GM13977 (cell line): ENCODE results near the gene C5orf46.

ENCODE experiments used
- DNase-seq: peaks from one replicate; pipeline ENCODE4 v3.0.0; 2012; ENCODE audit warnings: low spot score
- CTCF ChIP-seq: IDR thresholded peaks from 2 replicates; pipeline ENCODE4 v1.5.1; 2012; ENCODE audit warnings: mild to moderate bottlenecking, control low read depth; ENCODE audit not compliant: insufficient read depth; ENCODE audit errors: extremely low read depth, missing control alignments
- in situ Hi-C: fragments of 300-500 bp; cut with MboI; formaldehyde crosslinking; loops from one replicate; pipeline ENCODE4 v1.12.0; 2022; ENCODE audit warnings: low sequenced_read_pairs, low pct_unique_long_range_greater_than_20kb, mixed read lengths, inconsistent platforms; ENCODE audit not compliant: unreplicated experiment

The C5orf46 gene

GRCh38 chr5:147860641-147861025, 45.7 kb downstream of the C5orf46 start:
- no peak for DNase-seq
- TF ChIP-seq CTCF, result no peak
- in situ Hi-C loops, result no loop called here

GRCh38 chr5:147859962-147860640, 46.2 kb downstream of the C5orf46 start:
- no peak for TF ChIP-seq CTCF
- in situ Hi-C loops, result no loop called here
- no peak for DNase-seq

- in situ Hi-C loops, result no loop called here
- no peak for DNase-seq
- TF ChIP-seq CTCF, result no peak
Observed at GRCh38 chr5:147858565-147858964, 47.8 kb downstream of the C5orf46 start.

GRCh38 chr5:147857302-147858129, 48.8 kb downstream of the C5orf46 start:
- peak; percentile 21 for DNase-seq
- in situ Hi-C loops, result no loop called here
- TF ChIP-seq CTCF, result peak; percentile 82

- in situ Hi-C loops, result no loop called here
- no peak for DNase-seq
- no peak for TF ChIP-seq CTCF
Observed at GRCh38 chr5:147856801-147857200, 49.5 kb downstream of the C5orf46 start.

- DNase-seq, result no peak
- in situ Hi-C loops, result no loop called here
- no peak for TF ChIP-seq CTCF
Observed at GRCh38 chr5:147855774-147856069, 50.6 kb downstream of the C5orf46 start.
